Lower lobe of right lung (tissue), 2 donors: Measurements from ENCODE around the gene NUFIP1. TPM values are rescaled to one million over a fixed set of nuclear protein-coding genes. Genes with fewer than 3 reads are reported as not detected.

Source experiments
- ATAC-seq, 2 donors: fragments of 200-7000 bp; cut with Tn5 transposase; one replicate each; pipeline ENCODE4 v1.9.1; 2020 to 2022; ENCODE audit warnings: mild to moderate bottlenecking in 2 of 2, moderate library complexity in 2 of 2
- DNase-seq: peaks from one replicate; pipeline ENCODE4 v3.0.0-alpha.2; 2020
- H3K27ac ChIP-seq: fragments of 200-600 bp; one replicate; pipeline ENCODE4 v1.8.0; 2022
- H3K27me3 ChIP-seq: fragments of 200-600 bp; one replicate; pipeline ENCODE4 v1.8.0; 2022; ENCODE audit warnings: low read depth
- H3K36me3 ChIP-seq: fragments of 200-600 bp; one replicate; pipeline ENCODE4 v1.8.0; 2022; ENCODE audit warnings: mild to moderate bottlenecking
- H3K4me1 ChIP-seq: fragments of 200-600 bp; one replicate; pipeline ENCODE4 v1.8.0; 2022
- H3K4me3 ChIP-seq: fragments of 200-600 bp; one replicate; pipeline ENCODE4 v1.8.0; 2022; ENCODE audit warnings: mild to moderate bottlenecking
- H3K9me3 ChIP-seq: fragments of 200-600 bp; one replicate; pipeline ENCODE4 v1.8.0; 2022
- CTCF ChIP-seq: fragments of 200-600 bp; IDR thresholded peaks from one replicate; pipeline ENCODE4 v1.8.0; 2022; ENCODE audit warnings: antibody characterized with exemption, mild to moderate bottlenecking
- intact Hi-C: fragments of 100-400 bp; cut with DNase I; formaldehyde crosslinking; loops from one replicate; pipeline ENCODE4 v1.11.0; 2022
- total RNA-seq: library from RNA; stranded (reverse); fragmentation: NEBNext Ultra II Directional; extraction: Animal tissue kit (Norgen Biotek cat#: 25700); gene quantifications from one replicate; pipeline ENCODE4 v1.2.1, GENCODE V29; 2021
- donor health status: DM: no; HTN: yes; CAD: no; lungs with severe emphysema.

NUFIP1 gene
- total RNA-seq, 1 donor from 2014 or later, result 3.8 TPM

GRCh38 chr13:44934724-44935123, 54.5 kb downstream of the NUFIP1 start:
- H3K4me1 ChIP-seq, result peaks cover 9% of the 10 kb centered on the region
- no peak for TF ChIP-seq CTCF
- no peaks in the 10 kb centered on the region for H3K36me3 ChIP-seq
- intact Hi-C loops, result no loop called here
- ATAC-seq, result peak in 1 of 2 donors; percentile 33
- no peaks in the 10 kb centered on the region for H3K27me3 ChIP-seq
- no peak overlapping the region for H3K27ac ChIP-seq
- DNase-seq, result no peak
- no peak overlapping the region for H3K4me3 ChIP-seq
- H3K9me3 ChIP-seq, result no peaks in the 10 kb centered on the region

- Histone ChIP-seq H3K27me3 (no peaks in the 10 kb centered on the region), H3K4me1 (peaks cover 9% of the 10 kb centered on the region), H3K27ac (peak overlapping the region; percentile 44), H3K4me3 (no peak overlapping the region), H3K9me3 (no peaks in the 10 kb centered on the region), H3K36me3 (no peaks in the 10 kb centered on the region)
- TF ChIP-seq CTCF, result no peak
- peak; percentile 57 to 85 for ATAC-seq
- intact Hi-C loops, result no loop called here
- DNase-seq, result no peak
These were observed 56.4 kb downstream of the NUFIP1 start for GRCh38 chr13:44932850-44933251.

- Histone ChIP-seq H3K9me3 (no peaks in the 10 kb centered on the region), H3K27ac (peak overlapping the region; percentile 44), H3K4me1 (peaks cover 9% of the 10 kb centered on the region), H3K27me3 (no peaks in the 10 kb centered on the region), H3K4me3 (no peak overlapping the region), H3K36me3 (no peaks in the 10 kb centered on the region)
- intact Hi-C loops, result no loop called here
- ATAC-seq (no peak), DNase-seq (no peak)
- no peak for TF ChIP-seq CTCF
These were observed 57.0 kb downstream of the NUFIP1 start for GRCh38 chr13:44932171-44932849.

GRCh38 chr13:44930963-44931623, 58.2 kb downstream of the NUFIP1 start:
- no peak overlapping the region for H3K4me3 ChIP-seq
- H3K27me3 ChIP-seq, result no peaks in the 10 kb centered on the region
- ATAC-seq, result no peak
- no peaks in the 10 kb centered on the region for H3K9me3 ChIP-seq
- H3K36me3 ChIP-seq, result no peaks in the 10 kb centered on the region
- H3K4me1 ChIP-seq, result peaks cover 9% of the 10 kb centered on the region
- no peak for TF ChIP-seq CTCF
- H3K27ac ChIP-seq, result no peak overlapping the region
- intact Hi-C loops, result no loop called here
- DNase-seq, result no peak

- ATAC-seq (no peak), DNase-seq (no peak)
- no peaks in the 10 kb centered on the region for H3K27me3 ChIP-seq
- intact Hi-C loops, result no loop called here
- H3K4me1 ChIP-seq, result peaks cover 9% of the 10 kb centered on the region
- no peaks in the 10 kb centered on the region for H3K36me3 ChIP-seq
- TF ChIP-seq CTCF, result no peak
- H3K9me3 ChIP-seq, result no peaks in the 10 kb centered on the region
- H3K4me3 ChIP-seq, result no peak overlapping the region
- no peak overlapping the region for H3K27ac ChIP-seq
These were observed 59.0 kb downstream of the NUFIP1 start for GRCh38 chr13:44930280-44930679.
